Sigmoid colon (tissue), 7 donors: ENCODE data around the gene SLC26A9. TPM values are rescaled to one million over a fixed set of nuclear protein-coding genes. Genes with fewer than 3 reads are reported as not detected.
"Not testable (repeated sequence)": the region's sequence is repeated elsewhere in the genome, so short reads cannot be mapped to it uniquely, and the experiment has no call there.

ENCODE experiments used
- DNase-seq: peaks from one replicate; pipeline ENCODE4 v3.0.0-alpha.2; 2019
- H3K27ac ChIP-seq, 4 donors: fragments of 200-600 bp; sonication (generic); one replicate each; pipeline ENCODE4 v1.5.1; 2016 to 2019; ENCODE audit warnings: mild to moderate bottlenecking in 1 of 4
- H3K27me3 ChIP-seq, 3 donors: fragments of 200-600 bp; sonication (generic); one replicate each; pipeline ENCODE4 v1.5.1; 2019; ENCODE audit warnings: mild to moderate bottlenecking in 1 of 3
- H3K36me3 ChIP-seq, 4 donors: fragments of 200-600 bp; sonication (generic); one replicate each; pipeline ENCODE4 v1.5.1; 2016 to 2019
- H3K4me1 ChIP-seq, 4 donors: fragments of 200-600 bp; sonication (generic); one replicate each; pipeline ENCODE4 v1.5.1; 2017 to 2019
- H3K4me3 ChIP-seq, 4 donors: fragments of 200-600 bp; sonication (generic); one replicate each; pipeline ENCODE4 v1.5.1; 2017 to 2019; ENCODE audit warnings: mild to moderate bottlenecking in 2 of 4, moderate library complexity in 1 of 4
- H3K9me3 ChIP-seq, 4 donors: fragments of 200-600 bp in 3 of 4; sonication (generic) in 3 of 4; one replicate each; pipeline versions ENCODE4 v1.5.1 to v1.6.1; 2013 to 2019
- EP300 ChIP-seq, 4 donors: sonication (generic); formaldehyde crosslinking; IDR thresholded peaks; one replicate each; pipeline ENCODE4 v1.6.1; 2017; ENCODE audit warnings: antibody characterized with exemption in 4 of 4
- POLR2A ChIP-seq, 2 donors: fragments of 450-650 bp; IDR thresholded peaks; one replicate each; pipeline ENCODE4 v1.6.1; 2016; ENCODE audit warnings: antibody characterized with exemption in 2 of 2, mild to moderate bottlenecking in 2 of 2, moderate library complexity in 2 of 2
- POLR2AphosphoS5 ChIP-seq, 4 donors: sonication (generic); formaldehyde crosslinking; IDR thresholded peaks; one replicate each; pipeline ENCODE4 v1.6.1; 2017; ENCODE audit warnings: antibody characterized with exemption in 4 of 4
- WGBS, 2 donors: extraction: QIAGEN DNeasy Blood & Tissue Kit; methylation state at CpG; one replicate each; pipeline ENCODE4 v1.1.7; 2013; 5-methylcytosine and 5-hydroxymethylcytosine counted together
- intact Hi-C: fragments of 100-400 bp; cut with DNase I; formaldehyde crosslinking; loops from one replicate; pipeline ENCODE4 v1.15.1; 2023
- polyA plus RNA-seq, 3 donors: library from polyadenylated mRNA; stranded (reverse); fragments of 200-250 nt; gene quantifications; one replicate each; pipeline ENCODE4 v1.2.3, GENCODE V29; 2013
- total RNA-seq, 4 donors: library from RNA; depleted of rRNA; stranded (reverse); fragments of >200 nt; gene quantifications; one replicate each; pipeline ENCODE4 v1.1.0, GENCODE V29; 2016
- TF ChIP-seq, protein P1 (sequence below), 4 experiments: fragments of 450-650 bp in 3 of 4; fragments of 200-600 bp in 1 of 4; IDR thresholded peaks; one replicate each; pipeline ENCODE4 v1.5.1; 2016 to 2019; ENCODE audit warnings: antibody characterized with exemption in 4 of 4, mild to moderate bottlenecking in 3 of 4, moderate library complexity in 2 of 4
- donor health status: healthy with polysubstance abuse.
- donor health status: Bipolar disorder and iron deficiency.
- donor health status: healthy.

The SLC26A9 gene
- total and polyA plus RNA-seq, 7 donors: 0.60 TPM; not detected in 6

DNA sequence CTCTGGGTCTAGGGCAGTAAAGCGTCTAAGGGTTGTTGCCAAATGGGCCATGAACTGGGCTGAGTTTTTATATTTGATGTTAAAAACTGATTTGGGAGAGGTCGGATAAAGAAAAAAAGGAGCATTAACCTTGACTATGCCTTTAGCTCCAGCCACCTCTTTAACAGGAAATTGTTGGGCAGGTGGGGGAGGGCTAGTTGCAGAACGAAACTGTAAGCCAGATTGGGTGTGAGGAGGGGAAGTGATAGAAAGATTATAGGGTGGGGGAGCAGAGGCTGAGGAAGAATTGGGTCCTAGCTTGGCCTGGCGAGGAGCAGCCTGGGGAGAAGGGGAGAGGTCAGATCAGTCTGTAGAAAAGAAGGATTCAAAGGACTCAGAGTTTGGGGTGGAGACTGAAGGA, 54.2 kb downstream of the SLC26A9 start:
- 66 to 84% methylated on average over 4 of the region's 4 CpGs for WGBS, 2 donors
- H3K36me3 ChIP-seq, H3K27ac ChIP-seq, intact Hi-C loops, H3K9me3 ChIP-seq, DNase-seq, H3K27me3 ChIP-seq, H3K4me3 ChIP-seq: not testable (repeated sequence)
- H3K4me1 ChIP-seq: peaks cover 0 to 10% (median 0%) of the 10 kb centered on the region in 4 donors

DNA sequence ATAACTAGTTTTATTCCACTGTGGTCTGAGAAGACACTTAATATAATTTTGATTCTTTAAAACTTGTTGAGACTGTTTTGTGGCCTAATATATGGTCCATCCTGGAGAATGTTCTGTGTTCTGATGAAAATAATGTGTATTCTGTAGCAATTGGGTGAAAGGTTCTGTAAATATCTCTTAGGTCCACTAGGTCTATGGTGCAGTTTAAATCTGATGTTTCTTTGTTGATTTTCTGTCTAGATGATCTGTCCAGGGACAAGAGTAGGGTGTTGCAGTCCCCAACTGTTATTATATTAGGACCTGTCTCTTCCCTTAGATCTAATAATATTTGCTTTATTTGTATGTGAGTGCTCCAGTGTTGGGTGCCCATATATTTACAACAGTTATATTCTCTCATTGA, 59.5 kb downstream of the SLC26A9 start:
- H3K4me3 ChIP-seq: no peak overlapping the region
- H3K4me1 ChIP-seq: no peaks in the 10 kb centered on the region
- TF ChIP-seq, protein P1, sequence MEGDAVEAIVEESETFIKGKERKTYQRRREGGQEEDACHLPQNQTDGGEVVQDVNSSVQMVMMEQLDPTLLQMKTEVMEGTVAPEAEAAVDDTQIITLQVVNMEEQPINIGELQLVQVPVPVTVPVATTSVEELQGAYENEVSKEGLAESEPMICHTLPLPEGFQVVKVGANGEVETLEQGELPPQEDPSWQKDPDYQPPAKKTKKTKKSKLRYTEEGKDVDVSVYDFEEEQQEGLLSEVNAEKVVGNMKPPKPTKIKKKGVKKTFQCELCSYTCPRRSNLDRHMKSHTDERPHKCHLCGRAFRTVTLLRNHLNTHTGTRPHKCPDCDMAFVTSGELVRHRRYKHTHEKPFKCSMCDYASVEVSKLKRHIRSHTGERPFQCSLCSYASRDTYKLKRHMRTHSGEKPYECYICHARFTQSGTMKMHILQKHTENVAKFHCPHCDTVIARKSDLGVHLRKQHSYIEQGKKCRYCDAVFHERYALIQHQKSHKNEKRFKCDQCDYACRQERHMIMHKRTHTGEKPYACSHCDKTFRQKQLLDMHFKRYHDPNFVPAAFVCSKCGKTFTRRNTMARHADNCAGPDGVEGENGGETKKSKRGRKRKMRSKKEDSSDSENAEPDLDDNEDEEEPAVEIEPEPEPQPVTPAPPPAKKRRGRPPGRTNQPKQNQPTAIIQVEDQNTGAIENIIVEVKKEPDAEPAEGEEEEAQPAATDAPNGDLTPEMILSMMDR (IDR thresholded peaks at IDR 0.05): no peak
- TF ChIP-seq POLR2AphosphoS5 (IDR thresholded peaks at IDR 0.05): no peak
- TF ChIP-seq EP300 (IDR thresholded peaks at IDR 0.05): no peak
- TF ChIP-seq POLR2A (IDR thresholded peaks at IDR 0.05): no peak
- peaks cover 0 to 3% (median 0%) of the 10 kb centered on the region in 4 donors for H3K9me3 ChIP-seq
- intact Hi-C loops: no loop called here
- DNase-seq: no peak
- no peak overlapping the region for H3K27ac ChIP-seq
- no peaks in the 10 kb centered on the region for H3K27me3 ChIP-seq
- no peaks in the 10 kb centered on the region for H3K36me3 ChIP-seq

DNA sequence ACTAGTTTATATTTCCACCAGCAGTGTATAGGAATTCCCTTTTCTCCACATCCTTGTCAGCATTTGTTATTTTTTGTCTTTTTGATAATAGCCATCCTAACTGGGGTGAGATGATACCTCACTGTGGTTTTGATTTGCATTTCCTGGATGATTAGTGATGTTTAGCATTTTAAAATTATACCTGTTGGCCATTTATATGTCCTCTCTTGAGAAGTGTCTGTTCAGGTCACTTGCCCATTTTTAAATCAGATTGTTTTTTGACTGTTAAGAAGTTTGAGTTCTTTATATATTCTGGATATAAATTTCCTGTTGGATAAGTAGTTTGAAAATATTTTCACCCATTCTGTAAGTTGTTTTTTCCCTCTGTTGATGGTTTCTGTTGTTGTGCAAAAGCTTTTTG, 62.3 kb downstream of the SLC26A9 start:
- DNase-seq: no peak
- Histone ChIP-seq H3K27me3 (no peaks in the 10 kb centered on the region), H3K9me3 (peaks cover 0 to 8% (median 0%) of the 10 kb centered on the region in 4 donors), H3K4me3 (no peak overlapping the region), H3K4me1 (no peaks in the 10 kb centered on the region), H3K27ac (no peak overlapping the region), H3K36me3 (no peaks in the 10 kb centered on the region)
- intact Hi-C loops: no loop called here
- TF ChIP-seq POLR2AphosphoS5 (IDR thresholded peaks at IDR 0.05): no peak
- TF ChIP-seq, protein P1 (IDR thresholded peaks at IDR 0.05): no peak
- no peak for TF ChIP-seq EP300 (IDR thresholded peaks at IDR 0.05)
- TF ChIP-seq POLR2A (IDR thresholded peaks at IDR 0.05): no peak

DNA sequence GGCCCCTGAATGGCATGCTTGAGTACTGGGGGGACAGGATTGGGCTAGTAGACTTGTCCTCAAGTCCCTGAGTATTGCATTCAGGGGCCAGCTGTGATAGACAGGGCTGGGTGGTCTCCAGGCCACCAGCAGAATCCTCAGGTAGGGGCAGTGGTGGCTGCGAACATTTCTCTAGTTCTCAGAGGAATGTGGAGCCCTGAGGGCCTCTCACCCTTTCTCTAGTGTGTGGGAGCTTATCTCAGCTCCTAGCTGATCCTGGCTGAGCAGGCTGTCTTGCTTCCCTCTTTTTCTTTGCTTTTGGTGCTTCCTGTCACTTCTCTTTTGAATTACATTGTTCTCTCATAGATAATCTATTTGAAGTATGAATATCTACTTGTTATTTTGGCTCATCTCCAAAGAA, 63.3 kb downstream of the SLC26A9 start:
- H3K4me1 ChIP-seq: no peaks in the 10 kb centered on the region
- no peak overlapping the region for H3K4me3 ChIP-seq
- H3K9me3 ChIP-seq: peaks cover 0 to 8% (median 0%) of the 10 kb centered on the region in 4 donors
- no peak overlapping the region for H3K27ac ChIP-seq
- no peak for TF ChIP-seq EP300 (IDR thresholded peaks at IDR 0.05)
- TF ChIP-seq POLR2A (IDR thresholded peaks at IDR 0.05): no peak
- TF ChIP-seq POLR2AphosphoS5 (IDR thresholded peaks at IDR 0.05): no peak
- TF ChIP-seq, protein P1 (IDR thresholded peaks at IDR 0.05): no peak
- H3K36me3 ChIP-seq: no peaks in the 10 kb centered on the region
- intact Hi-C loops: no loop called here
- WGBS, 2 donors: 85 to 96% methylated on average over 1 of the region's 1 CpG
- DNase-seq: no peak
- H3K27me3 ChIP-seq: no peaks in the 10 kb centered on the region

DNA sequence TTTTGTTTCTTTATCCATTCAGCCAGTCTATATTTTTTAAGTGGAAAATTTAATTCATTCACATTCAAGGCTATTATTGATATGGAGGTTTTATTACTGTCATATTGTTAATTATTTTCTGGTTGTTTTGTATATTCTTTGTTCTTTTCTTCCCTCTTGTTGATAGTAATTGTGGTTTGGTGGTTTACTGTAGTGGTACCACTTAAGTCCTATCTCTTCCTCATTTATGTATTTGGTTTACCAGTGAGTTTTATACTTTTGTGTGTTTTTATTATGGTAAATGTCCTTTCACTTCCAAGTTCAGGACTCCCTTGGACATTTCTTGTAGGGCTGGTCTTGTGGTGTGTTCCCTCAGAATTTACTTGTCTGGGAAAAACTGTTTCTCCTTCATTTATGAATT, 65.2 kb downstream of the SLC26A9 start:
- intact Hi-C loops: no loop called here
- no peak for TF ChIP-seq POLR2AphosphoS5 (IDR thresholded peaks at IDR 0.05)
- TF ChIP-seq EP300 (IDR thresholded peaks at IDR 0.05): no peak
- DNase-seq: no peak
- Histone ChIP-seq H3K4me3 (no peak overlapping the region), H3K36me3 (no peaks in the 10 kb centered on the region), H3K9me3 (peaks cover 0 to 8% (median 0%) of the 10 kb centered on the region in 4 donors), H3K27me3 (no peaks in the 10 kb centered on the region), H3K4me1 (no peaks in the 10 kb centered on the region), H3K27ac (no peak overlapping the region)

DNA sequence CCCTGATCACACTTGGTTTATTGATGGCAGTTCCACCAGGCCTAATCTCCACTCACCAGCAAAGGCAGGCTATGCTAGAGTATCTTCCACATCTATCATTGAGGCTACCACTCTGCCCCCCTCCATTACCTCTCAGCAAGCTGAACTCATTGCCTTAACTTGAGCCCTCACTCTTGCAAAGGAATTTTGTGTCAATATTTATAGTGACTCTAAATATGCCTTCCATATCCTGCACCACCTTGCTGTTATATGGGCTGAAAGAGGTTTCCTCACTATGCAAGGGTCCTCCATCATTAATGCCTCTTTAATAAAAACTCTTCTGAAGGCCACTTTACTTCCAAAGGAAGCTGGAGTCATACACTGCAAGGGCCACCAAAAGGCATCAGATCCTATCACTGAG, 70.1 kb downstream of the SLC26A9 start:
- H3K27me3 ChIP-seq, H3K4me3 ChIP-seq, H3K27ac ChIP-seq, H3K9me3 ChIP-seq, H3K4me1 ChIP-seq, intact Hi-C loops, DNase-seq, H3K36me3 ChIP-seq: not testable (repeated sequence)
